KMS-11 (cell line): ENCODE results near the gene ZFP92.

Experiments
- H2AFZ ChIP-seq: fragments of 200-600 bp; sonication (generic); 2 replicates; pipeline ENCODE4 v1.6.1; 2016; ENCODE audit warnings: antibody characterized with exemption, mixed run types, low read depth
- H3K27ac ChIP-seq: fragments of 200-600 bp; sonication (generic); 2 replicates; pipeline ENCODE4 v1.6.1; 2016; ENCODE audit warnings: mild to moderate bottlenecking, mixed run types
- H3K27me3 ChIP-seq: fragments of 200-600 bp; sonication (generic); 2 replicates; pipeline ENCODE4 v1.6.1; 2017; ENCODE audit warnings: mild to moderate bottlenecking, low read depth, mixed run types, moderate library complexity; ENCODE audit not compliant: insufficient read depth
- H3K36me3 ChIP-seq: fragments of 200-600 bp; sonication (generic); 2 replicates; pipeline ENCODE4 v1.6.1; 2017; ENCODE audit warnings: mild to moderate bottlenecking, mixed run types; ENCODE audit not compliant: insufficient read depth
- H3K4me1 ChIP-seq: fragments of 200-600 bp; sonication (generic); 2 replicates; pipeline ENCODE4 v1.6.1; 2016; ENCODE audit warnings: mild to moderate bottlenecking, low read depth, mixed run types; ENCODE audit not compliant: poor library complexity, severe bottlenecking
- H3K4me2 ChIP-seq: fragments of 200-600 bp; sonication (generic); 2 replicates; pipeline ENCODE4 v1.7.0; 2016; ENCODE audit warnings: mild to moderate bottlenecking, mixed run types
- H3K4me3 ChIP-seq: fragments of 200-600 bp; sonication (generic); IDR thresholded peaks from 2 replicates; pipeline ENCODE4 v1.6.1; 2017; ENCODE audit warnings: low read depth, low read length, mixed read lengths; ENCODE audit not compliant: insufficient read depth
- H3K79me2 ChIP-seq: fragments of 200-600 bp; sonication (generic); 2 replicates; pipeline ENCODE4 v1.6.1; 2016; ENCODE audit warnings: low read depth, mixed run types; ENCODE audit not compliant: insufficient read depth
- H3K9ac ChIP-seq: fragments of 200-600 bp; sonication (generic); 2 replicates; pipeline ENCODE4 v1.6.1; 2016; ENCODE audit warnings: mild to moderate bottlenecking, mixed run types
- H4K20me1 ChIP-seq: fragments of 200-600 bp; sonication (generic); 2 replicates; pipeline ENCODE4 v1.6.1; 2016; ENCODE audit warnings: mild to moderate bottlenecking, mixed run types; ENCODE audit not compliant: insufficient read depth
- CTCF ChIP-seq: fragments of 200-600 bp; sonication (generic); conservative IDR thresholded peaks from 2 replicates; pipeline ENCODE4 v1.6.1; 2017; ENCODE audit warnings: low read depth, mild to moderate bottlenecking, antibody characterized with exemption, low read length, moderate library complexity, mixed read lengths

Gene ZFP92

DNA sequence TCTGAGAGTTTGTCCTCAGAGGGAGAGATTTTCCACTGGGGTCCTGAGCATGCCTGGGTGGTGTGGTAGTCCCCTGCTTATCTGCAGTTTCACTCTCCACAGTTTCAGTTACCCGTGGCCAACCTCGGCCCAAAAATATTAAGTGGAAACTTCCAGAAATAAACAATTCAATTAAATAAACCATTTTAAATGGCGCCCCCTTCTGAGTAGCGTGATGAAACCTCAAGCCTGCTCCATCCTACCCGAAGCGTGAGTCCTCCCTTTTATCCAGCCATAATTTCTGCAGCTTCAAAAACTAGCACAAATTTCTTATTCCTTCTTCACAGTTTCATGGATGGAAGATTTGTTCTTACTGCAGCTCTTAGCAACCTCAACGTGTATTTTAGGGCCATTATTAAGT lies 36.8 kb upstream of the ZFP92 start:
- Histone ChIP-seq H3K27me3 (no peaks in the 10 kb centered on the region), H3K4me3 (no peak overlapping the region), H2AFZ (no peak overlapping the region), H3K9ac (no peak overlapping the region), H4K20me1 (no peaks in the 10 kb centered on the region), H3K79me2 (no peaks in the 10 kb centered on the region), H3K4me1 (no peaks in the 10 kb centered on the region), H3K36me3 (no peaks in the 10 kb centered on the region), H3K4me2 (no peak overlapping the region), H3K27ac (no peak overlapping the region)
- no peak for TF ChIP-seq CTCF

DNA sequence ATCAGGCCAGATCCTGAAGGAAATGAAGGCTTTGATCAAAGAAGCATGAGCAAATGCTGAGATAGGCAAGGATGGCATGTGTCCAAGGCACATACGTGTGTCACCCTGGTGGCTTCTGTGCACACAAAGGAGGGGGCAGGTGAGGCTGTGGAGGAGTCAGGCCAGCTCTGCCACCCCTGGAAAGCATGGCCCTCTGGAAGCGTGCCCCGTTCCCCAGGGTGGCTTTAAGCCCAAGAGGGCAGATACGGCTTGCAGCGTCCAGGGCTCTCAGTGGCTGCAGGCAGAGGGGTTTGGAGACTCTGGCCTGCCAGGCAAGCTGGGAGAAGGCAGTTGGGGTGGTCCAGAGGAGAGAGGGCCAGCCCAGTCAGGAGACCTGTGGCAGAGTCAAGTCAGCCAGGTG lies 35.7 kb upstream of the ZFP92 start:
- no peak overlapping the region for H2AFZ ChIP-seq
- H3K4me3 ChIP-seq = no peak overlapping the region
- no peak overlapping the region for H3K4me2 ChIP-seq
- no peaks in the 10 kb centered on the region for H4K20me1 ChIP-seq
- H3K4me1 ChIP-seq = no peaks in the 10 kb centered on the region
- no peak overlapping the region for H3K27ac ChIP-seq
- no peaks in the 10 kb centered on the region for H3K36me3 ChIP-seq
- H3K79me2 ChIP-seq = no peaks in the 10 kb centered on the region
- no peak for TF ChIP-seq CTCF
- H3K27me3 ChIP-seq = no peaks in the 10 kb centered on the region
- no peak overlapping the region for H3K9ac ChIP-seq

- H3K4me3 ChIP-seq = no peak overlapping the region
- no peaks in the 10 kb centered on the region for H3K79me2 ChIP-seq
- H2AFZ ChIP-seq = no peak overlapping the region
- no peak overlapping the region for H3K4me2 ChIP-seq
- no peaks in the 10 kb centered on the region for H3K27me3 ChIP-seq
- TF ChIP-seq CTCF = no peak
- H3K9ac ChIP-seq = no peak overlapping the region
- no peaks in the 10 kb centered on the region for H3K36me3 ChIP-seq
- no peaks in the 10 kb centered on the region for H4K20me1 ChIP-seq
- no peak overlapping the region for H3K27ac ChIP-seq
- no peaks in the 10 kb centered on the region for H3K4me1 ChIP-seq
Observed at GRCh38 chrX:153377727-153378126, 33.5 kb upstream of the ZFP92 start.

DNA sequence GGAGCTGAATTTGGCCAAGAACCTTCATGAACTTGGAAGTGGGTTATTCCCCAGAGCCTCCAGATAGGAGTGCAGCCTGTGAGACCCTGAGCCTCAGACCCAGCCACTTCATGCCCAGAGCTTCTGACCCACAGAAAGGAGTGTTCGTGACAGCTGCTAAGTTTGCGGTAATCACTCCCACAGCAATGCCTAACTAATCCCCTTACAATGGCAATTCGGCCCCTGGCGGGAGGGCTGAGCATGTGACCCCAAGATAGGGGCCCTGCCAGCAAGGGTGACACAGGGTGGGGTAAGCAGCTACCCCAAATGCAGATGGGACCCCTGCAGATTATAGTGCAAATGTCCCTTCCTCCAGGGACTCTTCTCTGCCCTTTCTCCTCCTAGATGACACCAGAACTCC lies 32.7 kb upstream of the ZFP92 start:
- Histone ChIP-seq H3K27me3 (no peaks in the 10 kb centered on the region), H3K36me3 (no peaks in the 10 kb centered on the region), H3K4me2 (no peak overlapping the region), H3K79me2 (no peaks in the 10 kb centered on the region), H4K20me1 (no peaks in the 10 kb centered on the region), H3K27ac (no peak overlapping the region), H2AFZ (no peak overlapping the region), H3K4me3 (no peak overlapping the region), H3K4me1 (no peaks in the 10 kb centered on the region), H3K9ac (no peak overlapping the region)
- no peak for TF ChIP-seq CTCF

- Histone ChIP-seq H3K79me2 (no peaks in the 10 kb centered on the region), H3K4me3 (no peak overlapping the region), H3K36me3 (no peaks in the 10 kb centered on the region), H3K27ac (no peak overlapping the region), H3K4me1 (no peaks in the 10 kb centered on the region), H3K4me2 (no peak overlapping the region), H3K9ac (no peak overlapping the region), H2AFZ (no peak overlapping the region), H3K27me3 (no peaks in the 10 kb centered on the region), H4K20me1 (no peaks in the 10 kb centered on the region)
- no peak for TF ChIP-seq CTCF
Observed at GRCh38 chrX:153379508-153379907, 31.8 kb upstream of the ZFP92 start.
